H54 (cell line): ENCODE data around the gene IRGQ.
A peak's percentile ranks its signal among the peaks of the same experiment; 100 is the strongest.
"Not testable (repeated sequence)": the region's sequence is repeated elsewhere in the genome, so short reads cannot be mapped to it uniquely, and the experiment has no call there.

Source experiments
- DNase-seq: peaks from one replicate; pipeline ENCODE4 v3.0.0; 2011; ENCODE audit warnings: low spot score, mixed read lengths; ENCODE audit not compliant: insufficient read length
- FAIRE-seq: peaks from 3 replicates; lab custom pipeline; 2011; peaks lifted over from hg19 to GRCh38; lab: Jason Lieb, UNC
- POLR2A ChIP-seq: IDR thresholded peaks from 2 replicates; pipeline ENCODE4 v1.6.1; 2011; ENCODE audit warnings: low read depth, mild to moderate bottlenecking, low read length

Gene IRGQ

DNA sequence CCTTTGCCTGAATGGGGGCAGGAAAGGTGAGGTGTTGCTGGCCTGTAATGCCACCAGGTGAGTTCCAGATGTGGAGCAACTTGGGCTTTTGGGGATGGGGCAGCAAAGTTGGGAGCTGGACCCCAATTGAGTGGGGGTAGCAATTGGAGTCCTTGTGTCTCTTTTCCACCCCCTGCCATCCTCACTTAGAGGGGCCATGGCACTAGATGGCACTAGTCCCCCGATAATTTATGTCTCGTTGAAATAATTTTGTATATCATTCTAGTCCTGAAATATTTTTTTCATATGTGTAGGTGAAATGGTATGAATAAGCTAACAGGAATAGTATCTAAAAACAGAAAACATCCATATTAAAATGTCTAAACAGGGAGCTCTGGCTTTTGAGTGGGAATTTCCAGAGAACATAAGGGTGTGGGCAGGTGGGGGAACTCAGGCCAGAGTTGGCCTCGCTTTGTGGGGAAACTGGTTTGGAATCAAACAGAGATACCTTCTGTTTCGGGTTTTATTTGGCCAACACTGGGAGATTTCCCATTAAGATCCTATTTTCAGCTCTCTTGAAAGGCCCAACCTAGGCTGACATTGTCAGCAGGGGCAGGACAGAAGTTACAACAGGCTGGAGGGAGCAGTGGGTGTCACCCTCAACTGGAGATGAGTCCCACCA is 3.8 kb upstream of the IRGQ start:
- FAIRE-seq (no peak), DNase-seq (no peak)
- TF ChIP-seq POLR2A, result no peak

DNA sequence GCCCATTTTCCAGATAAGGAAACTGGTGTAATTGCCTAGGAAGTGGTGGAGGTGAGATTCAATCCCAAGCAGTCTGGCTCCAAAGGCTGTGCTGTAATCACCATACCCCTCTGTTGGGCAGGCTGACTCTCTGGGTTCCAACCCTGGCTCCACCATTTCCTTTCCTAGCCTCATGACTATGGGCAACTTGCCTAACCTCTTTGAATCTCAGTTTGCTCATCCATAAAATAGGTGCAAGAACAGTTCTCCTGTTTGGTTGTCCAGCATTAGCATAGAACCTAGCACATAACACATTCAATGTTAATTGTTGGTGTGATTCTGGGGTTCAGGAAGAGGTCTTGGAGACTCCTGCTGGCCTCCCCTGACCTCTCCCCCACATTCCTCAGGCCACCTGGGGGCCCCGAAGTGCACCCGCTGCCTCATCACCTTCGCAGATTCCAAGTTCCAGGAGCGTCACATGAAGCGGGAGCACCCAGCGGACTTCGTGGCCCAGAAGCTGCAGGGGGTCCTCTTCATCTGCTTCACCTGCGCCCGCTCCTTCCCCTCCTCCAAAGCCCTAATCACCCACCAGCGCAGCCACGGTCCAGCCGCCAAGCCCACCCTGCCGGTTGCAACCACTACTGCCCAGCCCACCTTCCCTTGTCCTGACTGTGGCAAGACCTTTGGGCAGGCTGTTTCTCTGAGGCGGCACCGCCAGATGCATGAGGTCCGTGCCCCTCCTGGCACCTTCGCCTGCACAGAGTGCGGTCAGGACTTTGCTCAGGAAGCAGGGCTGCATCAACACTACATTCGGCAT is 2.7 kb upstream of the IRGQ start:
- no peak for DNase-seq
- no peak for TF ChIP-seq POLR2A
- FAIRE-seq, result no peak

DNA sequence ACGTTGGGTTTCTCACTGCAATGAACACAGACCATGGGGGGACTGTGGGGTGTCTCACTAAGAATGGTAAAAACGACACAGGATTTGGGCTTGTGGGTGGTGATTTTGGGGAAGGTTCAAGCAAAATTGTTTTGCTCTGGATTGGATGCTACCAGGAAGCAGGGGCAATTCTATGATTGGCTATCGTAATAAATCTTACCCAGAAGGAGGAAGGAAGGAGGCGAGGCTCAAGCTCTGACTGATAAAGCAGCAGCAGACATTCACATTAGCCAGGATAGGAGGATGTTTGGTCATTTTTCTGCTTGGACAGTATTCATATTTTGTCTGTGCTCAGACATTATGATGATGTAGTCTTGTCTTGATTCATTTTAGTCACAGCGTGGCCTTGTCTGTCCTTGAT is 1.9 kb upstream of the IRGQ start:
- no peak for FAIRE-seq
- TF ChIP-seq POLR2A, result no peak
- no peak for DNase-seq

DNA sequence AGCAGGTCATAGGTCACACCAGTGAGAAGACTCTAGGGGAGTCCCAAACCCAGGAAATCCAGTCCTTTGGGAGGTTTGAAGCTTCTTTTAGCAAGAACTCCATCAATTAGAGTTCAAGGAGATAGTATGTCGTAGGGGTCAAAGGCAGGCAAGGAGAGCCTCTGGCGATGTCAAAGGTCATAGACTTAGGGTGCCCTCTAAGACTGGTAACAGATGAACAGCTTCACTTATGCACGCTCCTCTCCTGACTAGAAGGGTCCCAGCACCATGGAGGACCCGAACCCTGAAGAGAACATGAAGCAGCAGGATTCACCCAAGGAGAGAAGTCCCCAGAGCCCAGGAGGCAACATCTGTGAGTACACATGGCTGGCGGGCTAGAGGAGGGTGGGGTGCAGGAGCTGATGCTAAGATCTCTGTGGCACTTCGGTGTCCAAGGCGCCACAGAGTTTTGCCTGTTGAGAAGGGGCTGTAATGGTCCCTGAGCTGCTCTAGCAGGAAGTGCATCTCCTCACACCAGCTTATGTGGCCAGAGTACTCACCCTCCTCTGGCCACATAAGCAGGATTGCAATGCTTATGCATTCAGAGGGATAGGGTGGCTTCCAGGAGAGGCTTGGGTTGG is 1.0 kb upstream of the IRGQ start:
- DNase-seq, result no peak
- TF ChIP-seq POLR2A, result no peak
- FAIRE-seq, result no peak

DNA sequence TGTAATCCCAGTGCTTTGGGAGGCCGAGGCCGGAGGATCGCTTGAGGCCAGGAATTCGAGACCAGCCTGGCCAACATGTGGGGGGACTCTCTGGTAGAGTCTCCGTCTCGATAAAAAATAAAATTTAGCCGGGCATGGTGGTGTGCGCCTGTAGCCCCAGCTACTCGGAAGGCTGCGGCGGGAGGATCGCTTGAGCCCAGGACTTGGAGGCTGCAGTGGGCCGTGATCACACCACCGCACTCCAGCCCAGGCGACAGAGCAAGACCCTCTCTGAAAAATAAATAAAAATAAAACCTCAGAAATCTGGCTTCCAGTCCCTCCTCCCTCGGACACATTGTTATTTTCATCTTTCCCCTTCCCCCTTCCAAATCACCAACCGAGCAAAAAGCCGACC is 332 bp downstream of the IRGQ start:
- DNase-seq (no peak), FAIRE-seq (no peak)
- TF ChIP-seq POLR2A, result no peak

DNA sequence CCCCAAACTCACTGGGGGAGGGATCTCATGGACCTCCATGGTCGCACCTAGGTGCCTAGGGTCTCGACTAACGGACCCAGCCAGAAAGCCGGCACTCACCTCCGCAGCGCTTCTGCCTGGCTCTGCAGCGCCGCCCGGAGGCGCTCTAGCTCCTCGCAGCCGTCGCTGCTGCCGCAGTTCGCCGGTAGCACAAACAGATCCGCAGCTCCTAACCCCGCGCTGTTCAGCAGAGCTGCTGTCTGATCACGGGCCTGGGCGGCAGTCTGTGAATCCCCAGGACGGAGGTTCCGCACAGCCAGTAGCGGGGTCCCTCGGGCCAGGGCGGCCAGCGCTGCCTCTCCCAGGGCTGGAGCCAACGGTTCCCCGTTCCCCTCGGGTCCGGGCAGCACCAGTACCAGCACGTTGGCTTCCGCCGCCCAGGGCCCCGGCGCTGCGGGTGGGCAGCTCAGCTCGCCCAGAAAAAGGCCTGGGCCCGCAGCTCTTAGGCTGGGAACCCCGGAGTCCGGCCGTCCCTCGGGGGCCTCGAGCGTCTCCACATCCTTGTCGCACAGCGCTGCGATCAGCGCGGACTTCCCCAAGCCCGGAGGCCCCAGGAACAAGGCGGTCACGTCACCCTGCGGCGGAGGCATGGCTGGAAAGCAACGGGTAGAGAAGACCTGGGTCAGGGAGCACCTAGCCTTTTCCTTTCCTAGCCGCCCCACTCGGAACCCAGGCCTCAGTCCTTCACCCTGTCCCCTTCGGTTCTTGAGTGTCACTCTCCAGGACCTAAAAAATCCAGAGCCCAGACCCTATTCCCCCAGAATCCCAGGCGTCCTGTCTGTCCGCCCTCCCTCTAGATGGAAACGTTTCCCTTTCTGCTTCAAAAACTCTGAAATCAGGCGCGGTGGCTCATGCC is 977 bp downstream of the IRGQ start:
- DNase-seq, result peak; percentile 71
- no peak for FAIRE-seq
- no peak for TF ChIP-seq POLR2A

DNA sequence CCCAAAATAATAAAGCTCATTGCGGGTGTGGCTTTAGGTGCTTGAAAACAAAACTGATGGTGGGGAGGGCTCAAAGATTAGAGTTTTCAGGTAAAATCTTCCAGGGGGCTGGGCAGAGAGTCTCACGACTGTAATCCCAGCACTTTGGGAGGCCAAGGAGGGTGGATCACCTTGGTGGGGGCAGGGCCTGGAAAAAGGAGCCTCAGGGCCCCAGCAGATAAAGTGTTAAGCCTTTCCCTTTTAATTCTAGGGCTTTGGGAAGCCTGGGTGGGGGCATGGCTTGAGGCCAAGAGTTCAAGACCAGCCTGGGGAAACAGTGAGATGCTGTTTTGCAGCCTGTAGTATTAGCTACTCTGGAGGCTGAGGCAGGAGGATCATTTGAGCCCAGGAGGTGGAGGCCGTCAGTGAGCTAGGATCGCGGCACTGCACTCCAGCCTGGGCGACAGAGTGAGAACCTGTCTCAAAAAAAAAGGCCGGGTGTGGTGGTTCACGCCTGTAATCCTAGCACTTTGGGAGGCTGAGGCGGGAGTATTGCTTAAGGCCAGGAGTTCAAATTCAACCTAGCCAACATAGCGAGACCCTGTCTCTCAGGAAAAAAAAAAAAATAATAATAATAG is 1.7 kb downstream of the IRGQ start:
- TF ChIP-seq POLR2A, result no peak
- no peak for DNase-seq
- no peak for FAIRE-seq

DNA sequence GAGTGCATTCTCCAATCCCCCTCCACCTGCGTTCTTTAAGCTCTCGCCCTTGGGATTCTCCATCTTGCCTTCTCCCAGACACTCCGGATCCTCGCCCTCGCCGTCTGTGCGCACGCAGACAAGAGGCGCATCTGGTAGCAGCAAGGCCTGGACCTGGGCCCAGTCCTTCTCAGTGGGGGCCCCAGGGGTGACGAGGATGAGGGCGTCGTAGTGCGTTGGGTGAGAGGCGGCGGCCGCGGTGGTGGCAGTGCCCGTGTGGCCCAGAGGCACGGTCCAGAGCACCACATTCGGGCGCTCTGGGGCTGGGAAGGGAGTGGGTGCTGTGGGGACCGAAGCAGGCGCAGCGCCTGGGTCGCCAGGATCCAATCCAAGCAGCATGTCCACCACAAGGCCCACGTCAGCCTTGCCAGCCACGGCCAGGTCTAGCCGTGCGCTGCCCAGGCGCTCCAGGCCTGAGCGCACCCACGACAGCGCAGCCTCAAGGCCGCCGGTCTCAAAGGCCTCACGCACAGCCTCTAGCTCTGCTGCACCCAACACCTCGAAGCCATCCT is 3.1 kb downstream of the IRGQ start:
- FAIRE-seq (no peak), DNase-seq (no peak)
- no peak for TF ChIP-seq POLR2A

DNA sequence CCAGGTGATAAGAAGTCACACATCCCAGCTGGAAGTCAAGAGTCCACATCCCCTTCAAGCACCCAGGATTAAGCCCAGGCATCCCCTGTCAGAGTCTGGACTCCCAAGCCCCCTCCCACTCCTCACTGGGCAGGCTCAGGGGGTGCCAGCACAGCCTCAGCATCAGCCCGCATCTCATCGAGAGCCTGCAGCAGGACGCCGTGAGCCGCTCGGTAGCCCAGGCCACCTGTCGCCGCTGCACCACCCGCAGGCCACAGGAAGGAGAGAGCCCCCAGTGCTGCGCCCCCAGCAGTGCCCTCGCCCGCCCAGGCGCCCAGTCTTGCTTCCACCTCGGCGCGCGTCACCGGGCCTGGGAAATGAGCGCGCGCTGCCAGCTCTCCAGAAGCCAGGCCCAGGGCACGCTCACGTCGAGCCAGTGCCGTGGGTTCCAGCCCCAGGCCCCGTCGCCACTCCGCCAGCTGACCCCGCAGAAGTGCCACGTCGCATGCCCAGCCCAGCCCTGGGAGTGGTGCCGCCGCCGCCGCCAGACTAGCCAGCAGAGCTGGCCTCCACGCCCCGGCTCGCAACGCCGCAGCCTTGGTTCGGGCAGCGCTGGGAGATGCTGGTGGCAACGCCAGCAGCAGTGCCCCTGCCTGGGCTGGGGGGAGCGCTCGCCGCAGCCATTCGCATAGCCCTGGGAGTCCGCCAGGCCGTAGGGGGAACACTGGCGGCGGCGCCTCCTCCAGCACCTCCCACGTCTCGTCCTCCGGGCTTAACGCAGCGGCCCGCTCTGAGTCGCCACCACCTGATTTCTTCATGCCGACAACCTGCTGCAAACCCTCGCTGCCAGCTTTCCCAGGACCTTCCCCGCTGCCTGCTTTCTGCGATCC is 3.8 kb downstream of the IRGQ start:
- TF ChIP-seq POLR2A, result no peak
- FAIRE-seq (no peak), DNase-seq (no peak)

DNA sequence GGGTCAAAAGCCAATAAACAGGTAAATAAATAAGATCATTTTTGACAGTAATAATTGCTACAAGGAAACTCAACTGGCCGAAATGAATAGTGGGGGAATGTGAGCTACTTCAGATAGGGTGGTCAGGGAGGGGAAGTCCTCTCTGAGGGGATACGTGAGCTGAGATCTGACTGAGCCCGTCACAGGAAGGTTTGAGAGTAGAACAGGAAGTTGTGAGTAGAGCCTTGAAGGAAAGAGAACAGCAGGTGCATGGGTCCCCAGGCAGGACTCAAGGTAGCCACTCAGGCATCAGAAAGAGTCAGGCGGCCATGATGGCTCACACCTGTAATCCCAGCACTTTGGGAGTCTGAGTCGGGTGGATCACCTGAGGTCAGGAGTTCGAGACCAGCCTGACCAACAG is 6.3 kb downstream of the IRGQ start:
- DNase-seq (no peak), FAIRE-seq (no peak)
- no peak for TF ChIP-seq POLR2A

DNA sequence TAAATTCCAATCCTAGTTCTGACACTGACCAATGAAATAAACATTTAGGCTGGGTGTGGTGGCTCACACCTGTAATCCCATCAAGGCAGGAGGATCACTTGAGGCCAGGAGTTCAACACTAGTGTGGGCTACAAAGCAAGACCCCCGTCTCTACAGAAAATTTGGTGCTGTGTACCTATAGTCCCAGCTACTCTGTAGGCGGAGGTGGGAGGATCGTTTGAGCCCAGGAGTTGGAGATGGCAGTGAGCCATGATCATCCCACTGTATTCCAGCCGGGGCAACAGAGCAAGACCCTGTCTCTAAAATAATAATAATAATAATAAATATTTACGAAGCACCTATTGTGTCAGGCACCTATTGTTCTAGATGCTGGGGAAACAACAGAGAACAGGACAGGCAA is 6.7 kb downstream of the IRGQ start:
- no peak for FAIRE-seq
- TF ChIP-seq POLR2A, result no peak
- DNase-seq, result no peak

DNA sequence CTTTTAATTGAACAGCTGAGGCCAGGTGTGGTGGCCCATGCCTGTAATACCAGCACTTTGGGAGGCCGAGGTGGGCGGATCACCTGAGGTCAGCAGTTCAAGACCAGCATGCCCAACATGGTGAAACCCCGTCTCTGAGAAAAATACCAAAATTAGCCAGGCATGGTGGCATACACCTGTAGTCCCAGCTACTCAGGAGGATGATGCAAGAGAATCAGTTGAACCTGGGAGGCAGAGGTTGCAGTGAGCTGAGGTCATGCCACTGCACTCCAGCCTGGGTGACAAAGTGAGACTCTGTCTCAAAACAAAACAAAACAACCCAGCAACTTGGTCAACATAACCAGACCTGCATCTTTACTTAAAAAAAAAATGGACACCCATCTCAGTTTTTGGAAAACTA is 8.9 kb downstream of the IRGQ start:
- FAIRE-seq, result not testable (repeated sequence)

More for the DNA sequence above, 8.9 kb downstream of the IRGQ start:
- not testable (repeated sequence) for DNase-seq
